GM12878 (cell line): Measurements from ENCODE around the gene BRAF. TPM values are rescaled to one million over a fixed set of nuclear protein-coding genes. Genes with fewer than 3 reads are reported as not detected.

Experiments used
- ASH2L ChIP-seq: fragments of 300-600, 200-600 bp; sonication (generic); IDR thresholded peaks from 2 replicates; pipeline ENCODE4 v1.6.1; 2017; ENCODE audit warnings: low read depth, mild to moderate bottlenecking, borderline replicate concordance
- CBX5 ChIP-seq: sonication (generic); IDR thresholded peaks from 2 replicates; pipeline ENCODE4 v1.6.1; 2016; ENCODE audit warnings: low read depth, moderate library complexity, mild to moderate bottlenecking, inconsistent platforms
- CREB1 ChIP-seq: IDR thresholded peaks from 2 replicates; pipeline ENCODE4 v1.6.1; 2012; ENCODE audit warnings: low read depth, mild to moderate bottlenecking, inconsistent platforms
- ETV6 ChIP-seq, 2 experiments: fragments of 450-650 bp in 1 of 2; IDR thresholded peaks in 1 of 2; conservative IDR thresholded peaks in 1 of 2; 2 replicates each; pipeline ENCODE4 v1.6.1; 2014; ENCODE audit warnings: antibody characterized with exemption in 1 of 2, borderline replicate concordance in 1 of 2, low read depth in 1 of 2, mild to moderate bottlenecking in 1 of 2, moderate library complexity in 1 of 2
- HDGF ChIP-seq: fragments of 450-650 bp; IDR thresholded peaks from 2 replicates; pipeline ENCODE4 v1.6.1; 2016; ENCODE audit warnings: antibody characterized with exemption
- IKZF1 ChIP-seq: fragments of 450-650 bp; conservative IDR thresholded peaks from 2 replicates; pipeline ENCODE4 v1.6.1; 2017; ENCODE audit warnings: antibody characterized with exemption, mild to moderate bottlenecking
- KAT2A ChIP-seq: conservative IDR thresholded peaks from 2 replicates; pipeline ENCODE4 v1.6.1; 2011; ENCODE audit warnings: low read depth, low read length; ENCODE audit not compliant: control insufficient read depth
- KDM1A ChIP-seq: fragments of 200-600 bp; sonication (generic); IDR thresholded peaks from 2 replicates; pipeline ENCODE4 v1.6.1; 2016; ENCODE audit warnings: borderline replicate concordance
- MYB ChIP-seq: fragments of 150-350 bp; IDR thresholded peaks from 2 replicates; pipeline ENCODE4 v1.6.1; 2014; ENCODE audit warnings: mild to moderate bottlenecking, low read depth, low read length, borderline replicate concordance
- NRF1 ChIP-seq: conservative IDR thresholded peaks from 2 replicates; pipeline ENCODE4 v1.6.1; 2011; ENCODE audit warnings: mild to moderate bottlenecking, low read depth, low read length, improper control_type of control experiment
- PAX5 ChIP-seq: IDR thresholded peaks from 2 replicates; pipeline ENCODE4 v1.6.1; 2011; ENCODE audit warnings: low read depth, low read length, borderline replicate concordance
- RAD21 ChIP-seq: IDR thresholded peaks from 2 replicates; pipeline ENCODE4 v1.6.1; 2011; ENCODE audit warnings: mild to moderate bottlenecking, low read depth, low read length, moderate library complexity; ENCODE audit not compliant: insufficient read depth
- RAD51 ChIP-seq: fragments of 450-650 bp; IDR thresholded peaks from 2 replicates; pipeline ENCODE4 v1.6.1; 2016; ENCODE audit warnings: moderate library complexity, mild to moderate bottlenecking, inconsistent platforms
- RFX5 ChIP-seq: IDR thresholded peaks from 2 replicates; pipeline ENCODE4 v1.6.1; 2011; ENCODE audit warnings: low read depth, low read length, improper control_type of control experiment
- SIN3A ChIP-seq: IDR thresholded peaks from 2 replicates; pipeline ENCODE4 v1.6.1; 2012; ENCODE audit warnings: low read depth, low read length, improper control_type of control experiment
- SMAD5 ChIP-seq: IDR thresholded peaks from 2 replicates; pipeline ENCODE4 v1.6.1; 2016; ENCODE audit warnings: antibody characterized with exemption, low read depth
- SMARCA5 ChIP-seq: fragments of 450-650 bp; IDR thresholded peaks from 2 replicates; pipeline ENCODE4 v1.6.1; 2017; ENCODE audit warnings: mild to moderate bottlenecking
- STAT1 ChIP-seq: fragments of 450-650 bp; conservative IDR thresholded peaks from 2 replicates; pipeline ENCODE4 v1.6.1; 2014; ENCODE audit warnings: antibody characterized with exemption, mild to moderate bottlenecking
- TAF1 ChIP-seq: IDR thresholded peaks from 2 replicates; pipeline ENCODE4 v1.6.1; 2011; ENCODE audit warnings: mild to moderate bottlenecking, low read depth, low read length, borderline replicate concordance
- ZNF217 ChIP-seq: fragments of 450-650 bp; IDR thresholded peaks from 2 replicates; pipeline ENCODE4 v1.6.1; 2017; ENCODE audit warnings: antibody characterized with exemption, mild to moderate bottlenecking
- ZNF622 ChIP-seq: fragments of 450-650 bp; IDR thresholded peaks from 2 replicates; pipeline ENCODE4 v1.6.1; 2017; ENCODE audit warnings: mild to moderate bottlenecking, inconsistent platforms
- ZZZ3 ChIP-seq: IDR thresholded peaks from 2 replicates; pipeline ENCODE4 v1.6.1; 2011; ENCODE audit warnings: low read depth; ENCODE audit not compliant: control insufficient read depth, insufficient read length
- polyA plus RNA-seq, 11 experiments: library from polyadenylated mRNA; depleted of rRNA in 4 of 11; unstranded in 6 of 11; stranded (reverse) in 5 of 11; fragments of >200 nt; fragmentation: Nextera tagmentation in 4 of 11; fragmentation: Illumina TruSeq in 1 of 11; extraction: Ambion mirVana in 4 of 11; extraction: Trizol in 1 of 11; gene quantifications; 1 replicate in 1 of 11; 2 replicates in 10 of 11; pipeline versions ENCODE4 v1.2.1 to v1.2.3, GENCODE V29; 2011 to 2016; ENCODE audit warnings: inconsistent platforms in 2 of 11, missing spikeins in 2 of 11, low read depth in 1 of 11
- total RNA-seq, 4 experiments: library from RNA; depleted of rRNA in 3 of 4; stranded (reverse); fragments of >200 nt in 3 of 4; fragmentation: Illumina TruSeq in 1 of 4; extraction: Trizol in 1 of 4; gene quantifications; 2 replicates each; pipeline versions ENCODE4 v1.2.1 to v1.2.3, GENCODE V29; 2013 to 2021
- TF ChIP-seq, protein P1 (sequence below): fragments of 450-650 bp; IDR thresholded peaks from 2 replicates; pipeline ENCODE4 v1.6.1; 2016; ENCODE audit warnings: mild to moderate bottlenecking
- TF ChIP-seq, protein P2 (sequence below): fragments of 450-650 bp; formaldehyde crosslinking; IDR thresholded peaks from 2 replicates; pipeline ENCODE4 v1.5.0; 2022; ENCODE audit warnings: mild to moderate bottlenecking, missing genetic modification characterization
- TF ChIP-seq, protein P3 (sequence below): fragments of 450-650 bp; IDR thresholded peaks from 2 replicates; pipeline ENCODE4 v1.6.1; 2018; ENCODE audit warnings: borderline replicate concordance, mild to moderate bottlenecking; ENCODE audit not compliant: partially characterized antibody

BRAF gene
- total and polyA plus RNA-seq, 10 of the 15 experiments (the other 5 are each of a cell fraction or from before 2014, with no cell fraction given) = 2.6 to 31.0 (median 10.6) TPM

DNA sequence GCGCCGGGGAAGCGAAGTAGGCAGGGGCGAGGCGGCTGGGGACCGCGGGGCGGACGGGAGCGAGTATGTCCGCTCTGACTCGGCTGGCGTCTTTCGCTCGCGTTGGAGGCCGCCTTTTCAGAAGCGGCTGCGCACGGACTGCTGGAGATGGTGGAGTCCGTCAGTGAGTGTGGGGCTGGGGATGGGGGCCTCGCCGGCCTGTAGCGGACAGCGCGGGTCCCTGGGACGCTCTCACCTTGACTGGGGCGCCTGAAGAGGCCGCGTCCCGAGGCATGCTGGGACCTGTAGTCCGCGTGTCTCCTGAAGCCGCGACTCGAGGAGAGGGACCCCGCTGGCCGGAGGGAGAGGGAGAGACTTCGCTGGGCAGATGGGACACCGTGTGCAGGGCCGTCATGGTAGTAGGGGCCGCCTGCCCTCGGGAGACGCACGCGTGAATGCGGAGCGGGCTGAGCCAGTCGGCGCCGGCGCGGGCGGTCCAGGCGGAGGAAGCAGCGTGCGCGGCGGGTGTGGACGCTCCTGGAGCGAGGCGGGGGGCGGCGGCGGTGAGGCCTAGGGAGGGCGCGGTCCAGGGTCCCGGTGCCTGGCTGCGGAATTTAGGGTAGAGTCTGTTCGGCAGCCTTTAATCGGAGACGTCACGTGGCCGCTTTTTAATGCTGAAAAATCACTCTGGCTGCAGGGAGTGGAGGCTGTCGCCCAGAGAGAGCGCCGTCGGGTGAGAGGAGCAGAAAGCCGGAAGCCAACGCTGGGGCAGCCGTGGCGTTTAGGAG, 227.9 kb downstream of the BRAF start, which contains the start of gene NDUFB2 (continued):
- TF ChIP-seq HDGF = peak; percentile 33
- peak; percentile 28; the same call in 1 of the 2 replicates for TF ChIP-seq NRF1
- TF ChIP-seq KDM1A = no peak
- TF ChIP-seq, protein P1, sequence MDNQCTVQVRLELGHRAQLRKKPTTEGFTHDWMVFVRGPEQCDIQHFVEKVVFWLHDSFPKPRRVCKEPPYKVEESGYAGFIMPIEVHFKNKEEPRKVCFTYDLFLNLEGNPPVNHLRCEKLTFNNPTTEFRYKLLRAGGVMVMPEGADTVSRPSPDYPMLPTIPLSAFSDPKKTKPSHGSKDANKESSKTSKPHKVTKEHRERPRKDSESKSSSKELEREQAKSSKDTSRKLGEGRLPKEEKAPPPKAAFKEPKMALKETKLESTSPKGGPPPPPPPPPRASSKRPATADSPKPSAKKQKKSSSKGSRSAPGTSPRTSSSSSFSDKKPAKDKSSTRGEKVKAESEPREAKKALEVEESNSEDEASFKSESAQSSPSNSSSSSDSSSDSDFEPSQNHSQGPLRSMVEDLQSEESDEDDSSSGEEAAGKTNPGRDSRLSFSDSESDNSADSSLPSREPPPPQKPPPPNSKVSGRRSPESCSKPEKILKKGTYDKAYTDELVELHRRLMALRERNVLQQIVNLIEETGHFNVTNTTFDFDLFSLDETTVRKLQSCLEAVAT = peak; percentile 70
- no peak; the same call in 1 of the 2 replicates for TF ChIP-seq SIN3A
- TF ChIP-seq CBX5 = no peak
- TF ChIP-seq, protein P2, sequence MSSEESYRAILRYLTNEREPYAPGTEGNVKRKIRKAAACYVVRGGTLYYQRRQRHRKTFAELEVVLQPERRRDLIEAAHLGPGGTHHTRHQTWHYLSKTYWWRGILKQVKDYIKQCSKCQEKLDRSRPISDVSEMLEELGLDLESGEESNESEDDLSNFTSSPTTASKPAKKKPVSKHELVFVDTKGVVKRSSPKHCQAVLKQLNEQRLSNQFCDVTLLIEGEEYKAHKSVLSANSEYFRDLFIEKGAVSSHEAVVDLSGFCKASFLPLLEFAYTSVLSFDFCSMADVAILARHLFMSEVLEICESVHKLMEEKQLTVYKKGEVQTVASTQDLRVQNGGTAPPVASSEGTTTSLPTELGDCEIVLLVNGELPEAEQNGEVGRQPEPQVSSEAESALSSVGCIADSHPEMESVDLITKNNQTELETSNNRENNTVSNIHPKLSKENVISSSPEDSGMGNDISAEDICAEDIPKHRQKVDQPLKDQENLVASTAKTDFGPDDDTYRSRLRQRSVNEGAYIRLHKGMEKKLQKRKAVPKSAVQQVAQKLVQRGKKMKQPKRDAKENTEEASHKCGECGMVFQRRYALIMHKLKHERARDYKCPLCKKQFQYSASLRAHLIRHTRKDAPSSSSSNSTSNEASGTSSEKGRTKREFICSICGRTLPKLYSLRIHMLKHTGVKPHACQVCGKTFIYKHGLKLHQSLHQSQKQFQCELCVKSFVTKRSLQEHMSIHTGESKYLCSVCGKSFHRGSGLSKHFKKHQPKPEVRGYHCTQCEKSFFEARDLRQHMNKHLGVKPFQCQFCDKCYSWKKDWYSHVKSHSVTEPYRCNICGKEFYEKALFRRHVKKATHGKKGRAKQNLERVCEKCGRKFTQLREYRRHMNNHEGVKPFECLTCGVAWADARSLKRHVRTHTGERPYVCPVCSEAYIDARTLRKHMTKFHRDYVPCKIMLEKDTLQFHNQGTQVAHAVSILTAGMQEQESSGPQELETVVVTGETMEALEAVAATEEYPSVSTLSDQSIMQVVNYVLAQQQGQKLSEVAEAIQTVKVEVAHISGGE (CRISPR knock-in tag) = no peak
- peak; percentile 36 for TF ChIP-seq CREB1
- no peak for TF ChIP-seq ZNF217
- TF ChIP-seq IKZF1 = peak; percentile 98
- TF ChIP-seq RAD51 = peak; percentile 41; the same call in 1 of the 2 replicates
- TF ChIP-seq SMARCA5 = no peak; the same call in 1 of the 2 replicates
- no peak for TF ChIP-seq MYB
- no peak for TF ChIP-seq RFX5
- TF ChIP-seq SMAD5 = 0 out of 2 replicates have a peak, but pooled peaks have one; percentile 54
- TF ChIP-seq, protein P3, sequence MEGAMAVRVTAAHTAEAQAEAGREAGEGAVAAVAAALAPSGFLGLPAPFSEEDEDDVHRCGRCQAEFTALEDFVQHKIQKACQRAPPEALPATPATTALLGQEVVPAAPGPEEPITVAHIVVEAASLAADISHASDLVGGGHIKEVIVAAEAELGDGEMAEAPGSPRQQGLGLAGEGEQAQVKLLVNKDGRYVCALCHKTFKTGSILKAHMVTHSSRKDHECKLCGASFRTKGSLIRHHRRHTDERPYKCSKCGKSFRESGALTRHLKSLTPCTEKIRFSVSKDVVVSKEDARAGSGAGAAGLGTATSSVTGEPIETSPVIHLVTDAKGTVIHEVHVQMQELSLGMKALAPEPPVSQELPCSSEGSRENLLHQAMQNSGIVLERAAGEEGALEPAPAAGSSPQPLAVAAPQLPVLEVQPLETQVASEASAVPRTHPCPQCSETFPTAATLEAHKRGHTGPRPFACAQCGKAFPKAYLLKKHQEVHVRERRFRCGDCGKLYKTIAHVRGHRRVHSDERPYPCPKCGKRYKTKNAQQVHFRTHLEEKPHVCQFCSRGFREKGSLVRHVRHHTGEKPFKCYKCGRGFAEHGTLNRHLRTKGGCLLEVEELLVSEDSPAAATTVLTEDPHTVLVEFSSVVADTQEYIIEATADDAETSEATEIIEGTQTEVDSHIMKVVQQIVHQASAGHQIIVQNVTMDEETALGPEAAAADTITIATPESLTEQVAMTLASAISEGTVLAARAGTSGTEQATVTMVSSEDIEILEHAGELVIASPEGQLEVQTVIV = peak; percentile 64
- TF ChIP-seq KAT2A = no peak
- no peak for TF ChIP-seq RAD21
- TF ChIP-seq ZZZ3 = no peak
- TF ChIP-seq ASH2L = peak; percentile 73; the same call in 1 of the 2 replicates
- TF ChIP-seq TAF1 = no peak
- no peak for TF ChIP-seq ZNF622
- peak; percentile 94; the same call in 1 of the 2 replicates for TF ChIP-seq STAT1
- TF ChIP-seq PAX5 = no peak
- no peak for TF ChIP-seq ETV6 (conservative IDR thresholded peaks at IDR 0.05 in 1 of 2, IDR thresholded peaks at IDR 0.05 in 1 of 2; ENCODE audit: borderline replicate concordance in 1 of 2, low read depth in 1 of 2)
